ENCODE results near the gene PEAK1. TPM values are rescaled to one million over a fixed set of nuclear protein-coding genes. Genes with fewer than 3 reads are reported as not detected.

PEAK1 gene
- total and polyA plus RNA-seq, 10 of the 15 experiments (the other 5 are each of a cell fraction or from before 2014, with no cell fraction given) = 0.62 to 24.2 (median 11.2) TPM

DNA sequence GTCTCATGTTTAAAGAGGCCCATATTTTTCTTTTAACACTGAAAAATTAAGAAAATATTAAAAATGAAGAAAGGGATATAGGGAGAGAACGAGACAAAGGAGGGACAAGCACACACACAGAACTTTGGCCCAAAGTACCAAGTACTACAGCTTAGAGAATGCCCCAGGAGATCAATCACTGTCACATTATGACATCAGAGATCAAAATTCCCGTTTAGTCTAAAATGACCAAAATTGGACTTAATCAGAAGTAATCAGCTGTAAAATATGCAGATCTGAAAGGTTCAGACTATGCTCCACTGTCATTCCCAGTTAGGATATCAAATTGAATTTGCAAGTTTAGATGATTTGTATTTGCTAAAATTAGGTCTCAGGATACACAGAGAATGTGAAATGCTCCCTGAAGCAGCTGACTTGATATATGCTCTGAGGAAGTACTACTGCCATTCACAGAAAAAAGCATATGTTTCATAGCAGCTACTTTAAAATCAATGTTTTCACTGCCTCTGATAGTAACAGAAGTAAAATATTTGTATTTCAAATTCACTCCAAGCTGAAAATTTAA lies 123.0 kb downstream of the PEAK1 start:
- BruUV-seq (replicated peaks) = no TSS peak
- 65% methylated on average over 2 of the region's 2 CpGs for WGBS (ENCODE audit: insufficient coverage, insufficient replicate concordance, low lambda C conversion rate, missing lambda C conversion rate)
- Histone ChIP-seq H3K9me3 (replicated peaks; ENCODE audit: control insufficient read depth, insufficient read depth, low read length) (no peaks in the 10 kb centered on the region), H3K79me2 (ENCODE audit: control insufficient read depth, insufficient read depth, low read length) (no peaks in the 10 kb centered on the region), H2AFZ (ENCODE audit: control insufficient read depth, low read depth, low read length) (no peak overlapping the region), H3K4me3 (no peak overlapping the region), H3K27me3 (replicated peaks in 1 of 2; ENCODE audit: control insufficient read depth in 2 of 2, insufficient read depth in 2 of 2, low read length in 1 of 2) (no peaks in the 10 kb centered on the region), H3K4me1 (ENCODE audit: control insufficient read depth, insufficient read depth, low read length) (no peaks in the 10 kb centered on the region), H4K20me1 (ENCODE audit: control insufficient read depth, insufficient read depth) (no peaks in the 10 kb centered on the region), H3K9ac (ENCODE audit: control insufficient read depth, insufficient read depth, low read length) (no peak overlapping the region), H3K36me3 (ENCODE audit: control insufficient read depth in 2 of 2, insufficient read depth in 2 of 2, low read length in 1 of 2) (no peaks in the 10 kb centered on the region), H3K27ac (ENCODE audit: control insufficient read depth, insufficient read depth) (no peak overlapping the region), H3K4me2 (ENCODE audit: control insufficient read depth, insufficient read depth) (no peak overlapping the region)
- ChIA-PET SMC1A (ENCODE audit: uncharacterized antibody, unreplicated experiment) (interaction anchor here (0.7 to 1.6 kb wide), 5 partner anchors 13 to 178 kb away, joined by 3 to 5 read pairs (median 3); no protein-coding TSS in a partner anchor), RAD21 (ENCODE audit: unreplicated experiment) (interaction anchor here (0.5 kb wide), 1 partner anchor 53 kb away, joined by 3 read pairs; no protein-coding TSS in a partner anchor), POLR2A (interaction anchor here (1.3 kb wide), 1 partner anchor 14 kb away, joined by 4 read pairs; no protein-coding TSS in a partner anchor), CTCF (interaction anchor here (0.7 to 1.4 kb wide), 3 partner anchors 29 to 246 kb away, joined by 3 to 5 read pairs (median 3); no protein-coding TSS in a partner anchor)
- intact Hi-C loops (cut with micrococcal nuclease; ENCODE audit: unreplicated experiment) = no loop called here
- in situ Hi-C loops (cut with MboI) = no loop called here
- FAIRE-seq (no peak), ATAC-seq (no peak), DNase-seq (ENCODE audit: low read depth, low spot score) (no peak)
- TF ChIP-seq ZNF384 (IDR thresholded peaks at IDR 0.05; ENCODE audit: borderline replicate concordance, low read depth, low read length) = no peak
- 0 out of 2 replicates have a peak, but pooled peaks have one; percentile 28 for TF ChIP-seq PKNOX1 (IDR thresholded peaks at IDR 0.05)

DNA sequence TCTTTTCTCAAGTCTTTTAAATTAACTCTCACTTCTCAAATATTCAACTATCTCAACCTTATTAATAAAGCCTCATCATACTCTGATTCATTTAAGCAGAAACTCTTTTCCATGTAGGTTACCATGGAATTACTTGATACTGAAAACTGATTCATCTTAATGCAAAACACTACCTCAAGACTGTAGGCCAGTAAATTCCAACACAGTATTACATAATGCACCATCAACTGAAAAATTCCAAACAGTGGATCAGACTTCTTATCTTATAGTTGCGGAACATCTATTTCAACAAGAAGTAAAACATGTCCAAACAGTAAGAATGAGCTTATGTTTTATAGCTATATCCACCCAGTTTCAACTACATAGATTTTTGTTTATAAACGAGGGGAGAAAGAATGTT lies 124.5 kb downstream of the PEAK1 start:
- Histone ChIP-seq H3K27me3 (replicated peaks in 1 of 2; ENCODE audit: control insufficient read depth in 2 of 2, insufficient read depth in 2 of 2, low read length in 1 of 2) (no peaks in the 10 kb centered on the region), H3K79me2 (ENCODE audit: control insufficient read depth, insufficient read depth, low read length) (no peaks in the 10 kb centered on the region), H3K4me3 (no peak overlapping the region), H3K9me3 (replicated peaks; ENCODE audit: control insufficient read depth, insufficient read depth, low read length) (no peaks in the 10 kb centered on the region), H3K27ac (ENCODE audit: control insufficient read depth, insufficient read depth) (no peak overlapping the region), H3K4me2 (ENCODE audit: control insufficient read depth, insufficient read depth) (no peak overlapping the region), H4K20me1 (ENCODE audit: control insufficient read depth, insufficient read depth) (no peaks in the 10 kb centered on the region), H3K4me1 (ENCODE audit: control insufficient read depth, insufficient read depth, low read length) (no peaks in the 10 kb centered on the region), H3K36me3 (ENCODE audit: control insufficient read depth in 2 of 2, insufficient read depth in 2 of 2, low read length in 1 of 2) (no peaks in the 10 kb centered on the region), H2AFZ (ENCODE audit: control insufficient read depth, low read depth, low read length) (no peak overlapping the region), H3K9ac (ENCODE audit: control insufficient read depth, insufficient read depth, low read length) (no peak overlapping the region)
- 66% methylated on average over 2 of the region's 2 CpGs for WGBS (ENCODE audit: insufficient coverage, insufficient replicate concordance, low lambda C conversion rate, missing lambda C conversion rate)
- no peak for DNase-seq (ENCODE audit: low read depth, low spot score)
- ATAC-seq = no peak
- CTCF ChIA-PET = interaction anchor here (0.9 to 1.1 kb wide), 2 partner anchors 14 to 108 kb away, joined by 3 read pairs; no protein-coding TSS in a partner anchor
- SMC1A ChIA-PET (ENCODE audit: uncharacterized antibody, unreplicated experiment) = interaction anchor here (0.6 to 1.8 kb wide), 5 partner anchors 9 to 201 kb away, joined by 3 to 5 read pairs (median 3); no protein-coding TSS in a partner anchor
- TF ChIP-seq POLR2AphosphoS5 (IDR thresholded peaks at IDR 0.05; ENCODE audit: low read length) (no peak), TAF1 (IDR thresholded peaks at IDR 0.05; ENCODE audit: borderline replicate concordance, low read depth, low read length) (no peak), CEBPB (IDR thresholded peaks at IDR 0.05; ENCODE audit: borderline replicate concordance in 1 of 2, low read depth in 2 of 2, low read length in 2 of 2) (no peak), NR2C2 (IDR thresholded peaks at IDR 0.05; ENCODE audit: borderline replicate concordance, control insufficient read depth, insufficient read length, low read depth) (no peak), ZNF24 (IDR thresholded peaks at IDR 0.05) (no peak)
- POLR2A ChIA-PET = no interaction called here
- no TSS peak for BruUV-seq (replicated peaks)
- in situ Hi-C loops (cut with MboI) (no loop called here), intact Hi-C loops (cut with micrococcal nuclease; ENCODE audit: unreplicated experiment) (no loop called here)
- FAIRE-seq = no peak
- RAD21 ChIA-PET (ENCODE audit: unreplicated experiment) = no interaction called here

Data from GM12878 (cell line).